ENCODE data around the gene FILIP1L.

- no peak for TF ChIP-seq EZH2 (IDR thresholded peaks at IDR 0.05; ENCODE audit: low read length)
- TF ChIP-seq CTCF (optimal IDR thresholded peaks at IDR 0.05 in 1 of 3, IDR thresholded peaks at IDR 0.05 in 1 of 3, conservative IDR thresholded peaks at IDR 0.05 in 1 of 3; ENCODE audit: extremely low read depth in 1 of 3, insufficient read depth in 2 of 3, low read length in 3 of 3), result no peak
Observed at GRCh38 chr3:100108464-100109079, 5.7 kb downstream of the FILIP1L start.

Data from keratinocyte (primary cell).